B cell (primary cell): ENCODE data around the gene SSBP2. TPM values are rescaled to one million over a fixed set of nuclear protein-coding genes. Genes with fewer than 3 reads are reported as not detected.

Experiments
- ATAC-seq: fragments of 200-7000 bp; cut with Tn5 transposase; one replicate; pipeline ENCODE4 v1.10.0; 2021; ENCODE audit warnings: low read depth, mild to moderate bottlenecking, moderate number of reproducible peaks, moderate library complexity
- CTCF ChIA-PET: fragments of 350-600 bp; sonication (Branson Sonifier 250); formaldehyde crosslinking; loops from one replicate; lab custom pipeline; 2021; ENCODE audit warnings: antibody characterized with exemption, inconsistent platforms; lab: Charles Lee
- POLR2A ChIA-PET: fragments of 350-600 bp; sonication (Branson Sonifier 250); formaldehyde crosslinking; loops from one replicate; lab custom pipeline; 2021; ENCODE audit warnings: antibody characterized with exemption; lab: Charles Lee
- DNase-seq: peaks from one replicate; pipeline ENCODE4 v3.0.0; 2013
- H2AFZ ChIP-seq: 2 replicates; pipeline ENCODE4 v1.6.1; 2012; ENCODE audit warnings: mild to moderate bottlenecking, low read depth, low read length; ENCODE audit not compliant: insufficient read depth, poor library complexity, severe bottlenecking
- H3K27ac ChIP-seq, 2 donors: 1 replicate in 1 of 2; 2 replicates in 1 of 2; pipeline ENCODE4 v1.5.1; 2012 to 2013; ENCODE audit warnings: low read length in 2 of 2, mild to moderate bottlenecking in 2 of 2, moderate library complexity in 1 of 2
- H3K27me3 ChIP-seq, 4 experiments: fragments of 200-600 bp in 1 of 4; sonication (generic) in 1 of 4; replicated peaks in 1 of 4; 1 replicate in 2 of 4; 2 replicates in 2 of 4; pipeline versions ENCODE4 v1.6.1 to v1.7.0; 2013 to 2016; ENCODE audit warnings: low read length in 3 of 4, mild to moderate bottlenecking in 2 of 4, mixed read lengths in 1 of 4, moderate library complexity in 1 of 4; ENCODE audit not compliant: insufficient read depth in 4 of 4, control insufficient read depth in 3 of 4; ENCODE audit errors: control extremely low read depth in 1 of 4
- H3K36me3 ChIP-seq, 2 experiments: replicated peaks in 1 of 2; 1 replicate in 1 of 2; 2 replicates in 1 of 2; pipeline versions ENCODE4 v1.6.1 to v1.7.1; 2013; ENCODE audit warnings: low read length in 1 of 2; ENCODE audit not compliant: insufficient read depth in 2 of 2, control insufficient read depth in 1 of 2; ENCODE audit errors: control extremely low read depth in 1 of 2, extremely low read depth in 1 of 2
- H3K4me1 ChIP-seq, 2 donors: fragments of 200-600 bp in 1 of 2; sonication (generic) in 1 of 2; 1 replicate in 1 of 2; 2 replicates in 1 of 2; pipeline versions ENCODE4 v1.5.1 to v1.6.1; 2013 to 2017; ENCODE audit warnings: low read length in 2 of 2; ENCODE audit not compliant: control insufficient read depth in 2 of 2, insufficient read depth in 2 of 2
- H3K4me2 ChIP-seq: replicated peaks from 2 replicates; pipeline ENCODE3; 2012; ENCODE audit warnings: mild to moderate bottlenecking, low read depth, low read length; ENCODE audit not compliant: poor library complexity, severe bottlenecking
- H3K4me3 ChIP-seq, 5 experiments: fragments of 200-600 bp in 1 of 5; sonication (generic) in 1 of 5; 1 replicate in 3 of 5; 2 replicates in 2 of 5; pipeline versions ENCODE4 v1.5.1 to v1.7.0; 2011 to 2016; ENCODE audit warnings: low read length in 4 of 5, mild to moderate bottlenecking in 4 of 5, low read depth in 2 of 5, control low read depth in 1 of 5, moderate library complexity in 1 of 5; ENCODE audit not compliant: insufficient read depth in 1 of 5; ENCODE audit errors: control extremely low read depth in 1 of 5, extremely low read depth in 1 of 5
- H3K79me2 ChIP-seq: fragments of 200-600 bp; sonication (generic); one replicate; pipeline ENCODE4 v1.6.0; 2016; ENCODE audit warnings: low read length; ENCODE audit not compliant: control insufficient read depth, insufficient read depth
- H3K9ac ChIP-seq: fragments of 200-600 bp; sonication (generic); 2 replicates; pipeline ENCODE4 v1.6.1; 2017; ENCODE audit warnings: mild to moderate bottlenecking, low read length, moderate library complexity
- H3K9me3 ChIP-seq, 3 donors: one replicate each; pipeline versions ENCODE4 v1.6.1 to v1.7.1; 2013; ENCODE audit warnings: low read length in 2 of 3; ENCODE audit not compliant: control insufficient read depth in 2 of 3, insufficient read depth in 1 of 3; ENCODE audit errors: control extremely low read depth in 1 of 3
- H4K20me1 ChIP-seq: 2 replicates; pipeline ENCODE4 v1.6.0; 2012; ENCODE audit warnings: mild to moderate bottlenecking, low read length; ENCODE audit not compliant: insufficient read depth, control insufficient read depth, poor library complexity, severe bottlenecking
- H3K27ac Mint-ChIP-seq: one replicate; pipeline ENCODE4 v1.8.0; 2021; ENCODE audit warnings: mixed read lengths
- H3K27me3 Mint-ChIP-seq: one replicate; pipeline ENCODE4 v1.8.0; 2021; ENCODE audit warnings: mixed read lengths
- H3K4me1 Mint-ChIP-seq: one replicate; pipeline ENCODE4 v1.8.0; 2021; ENCODE audit warnings: mixed read lengths
- H3K4me3 Mint-ChIP-seq: one replicate; pipeline ENCODE4 v1.8.0; 2021; ENCODE audit warnings: mixed read lengths
- H3K9me3 Mint-ChIP-seq: one replicate; pipeline ENCODE4 v1.8.0; 2022; ENCODE audit warnings: mixed read lengths; ENCODE audit not compliant: insufficient read depth
- CTCF ChIP-seq: fragments of 200-600 bp; IDR thresholded peaks from one replicate; pipeline ENCODE4 v1.8.0; 2022; ENCODE audit warnings: antibody characterized with exemption, mild to moderate bottlenecking
- EZH2 ChIP-seq: IDR thresholded peaks from 2 replicates; pipeline ENCODE4 v1.6.1; 2012; ENCODE audit warnings: borderline replicate concordance, low read depth, mild to moderate bottlenecking, moderate library complexity, low read length; ENCODE audit not compliant: insufficient read depth, poor library complexity, severe bottlenecking
- WGBS: methylation state at CpG from one replicate; pipeline ENCODE4 v1.1.5; 2013; ENCODE audit warnings: missing lambda C conversion rate; ENCODE audit not compliant: insufficient coverage; 5-methylcytosine and 5-hydroxymethylcytosine counted together
- intact Hi-C: fragments of 100-400 bp; cut with micrococcal nuclease; formaldehyde crosslinking; loops from one replicate; pipeline ENCODE4 v1.10.0; 2022
- polyA plus RNA-seq: library from polyadenylated mRNA; depleted of rRNA; stranded (reverse); fragments of >200 nt; gene quantifications from 2 replicates; pipeline ENCODE4 v1.2.3, GENCODE V29; 2012
- total RNA-seq, 2 donors: library from RNA; stranded (reverse); fragments of 120-200 nt in 1 of 2; gene quantifications; 1 replicate in 1 of 2; 2 replicates in 1 of 2; pipeline versions ENCODE4 v1.2.3 to v1.2.4, GENCODE V29; 2013 to 2022

The SSBP2 gene
- total and polyA plus RNA-seq, 2 donors (not counting 1 experiment from before 2014, with no cell fraction given) = 40.9 to 49.6 TPM

- Histone ChIP-seq H3K4me2 (no peak overlapping the region), H3K9me3 (no peaks in the 10 kb centered on the region), H4K20me1 (no peaks in the 10 kb centered on the region), H3K4me1 (no peaks in the 10 kb centered on the region), H3K4me3 (no peak overlapping the region), H3K27ac (no peak overlapping the region), H3K9ac (no peak overlapping the region), H3K36me3 (peaks cover 0 to 1% of the 10 kb centered on the region in 2 experiments), H3K79me2 (peaks cover 5% of the 10 kb centered on the region), H2AFZ (no peak overlapping the region), H3K27me3 (no peaks in the 10 kb centered on the region)
- peaks cover 16% of the 10 kb centered on the region for H3K4me1 Mint-ChIP-seq
- CTCF ChIA-PET = no interaction called here
- no peak overlapping the region for H3K27ac Mint-ChIP-seq
- no peak overlapping the region for H3K4me3 Mint-ChIP-seq
- DNase-seq (no peak), ATAC-seq (no peak)
- TF ChIP-seq EZH2 (no peak), CTCF (no peak)
- H3K9me3 Mint-ChIP-seq = no peaks in the 10 kb centered on the region
- intact Hi-C loops = no loop called here
- 83% methylated on average over 1 of the region's 2 CpGs for WGBS
- no peaks in the 10 kb centered on the region for H3K27me3 Mint-ChIP-seq
- POLR2A ChIA-PET = no interaction called here
Observed at GRCh38 chr5:81533629-81534405, 217.1 kb downstream of the SSBP2 start.

GRCh38 chr5:81530919-81531318 lies 220.0 kb downstream of the SSBP2 start:
- Mint-ChIP-seq H3K4me3 (no peak overlapping the region), H3K27ac (no peak overlapping the region), H3K4me1 (peaks cover 6% of the 10 kb centered on the region), H3K9me3 (no peaks in the 10 kb centered on the region), H3K27me3 (no peaks in the 10 kb centered on the region)
- DNase-seq = no peak
- no peaks in the 10 kb centered on the region for H3K9me3 ChIP-seq
- H3K27ac ChIP-seq = no peak overlapping the region
- WGBS = no CpG with 5 or more reads among the region's 1 CpG
- POLR2A ChIA-PET = no interaction called here
- no peak overlapping the region for H3K4me2 ChIP-seq
- no peaks in the 10 kb centered on the region for H3K4me1 ChIP-seq
- TF ChIP-seq EZH2 (no peak), CTCF (no peak)
- H3K27me3 ChIP-seq = no peaks in the 10 kb centered on the region
- CTCF ChIA-PET = no interaction called here
- no peak overlapping the region for H3K4me3 ChIP-seq
- peaks cover 0 to 1% of the 10 kb centered on the region in 2 experiments for H3K36me3 ChIP-seq
- intact Hi-C loops = no loop called here
- no peak overlapping the region for H2AFZ ChIP-seq
- peaks cover 9% of the 10 kb centered on the region for H3K79me2 ChIP-seq
- H4K20me1 ChIP-seq = no peaks in the 10 kb centered on the region
- no peak for ATAC-seq
- H3K9ac ChIP-seq = no peak overlapping the region
